ENCODE measurements around the gene UTS2R. TPM values are rescaled to one million over a fixed set of nuclear protein-coding genes. Genes with fewer than 3 reads are reported as not detected.
"Not testable (repeated sequence)": the region's sequence is repeated elsewhere in the genome, so short reads cannot be mapped to it uniquely, and the experiment has no call there.

Gene UTS2R
- total RNA-seq, 2 experiments from 2014 or later: not detected

DNA sequence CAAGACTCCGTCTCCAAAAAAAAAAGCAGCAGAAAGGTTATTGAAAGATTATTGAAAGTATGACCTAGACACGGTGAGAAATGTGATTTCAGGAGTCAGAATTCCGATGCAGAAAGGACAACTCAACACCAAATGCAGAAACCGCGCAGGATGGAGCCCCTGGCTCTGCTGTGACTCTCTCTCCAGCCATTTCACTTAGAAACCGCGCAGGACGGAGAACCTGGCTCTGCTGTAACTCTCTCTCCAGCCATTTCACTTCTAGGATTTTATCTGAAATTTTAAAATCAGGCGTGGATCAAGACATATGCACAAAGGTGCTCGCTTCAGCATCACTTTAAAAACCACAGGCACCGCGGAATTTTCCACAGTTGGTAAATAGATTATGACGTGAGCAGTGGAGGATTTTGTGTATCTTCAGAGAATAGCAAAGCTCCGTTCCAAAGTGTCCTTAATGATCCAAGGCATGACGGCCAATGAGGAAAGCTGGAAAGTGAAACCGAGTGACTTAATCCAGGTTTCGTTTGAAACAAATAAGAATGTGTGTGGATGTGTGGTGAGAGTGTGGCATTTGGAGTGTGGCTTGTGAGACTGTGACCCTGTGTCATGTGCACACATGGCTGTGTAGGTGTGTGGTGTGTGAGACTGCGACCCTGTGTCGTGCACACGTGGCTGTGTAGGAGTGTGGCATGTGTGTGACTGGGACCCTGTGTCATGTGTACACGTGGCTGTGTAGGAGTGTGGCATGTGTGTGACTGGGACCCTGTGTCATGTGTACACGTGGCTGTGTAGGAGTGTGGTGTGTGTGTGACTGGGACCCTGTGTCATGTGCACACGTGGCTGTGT, 9.5 kb downstream of the UTS2R start:
- H3K36me3 Mint-ChIP-seq: no peaks in the 10 kb centered on the region
- no peaks in the 10 kb centered on the region for H3K9me3 Mint-ChIP-seq
- POLR2A ChIA-PET: no interaction called here
- peaks cover 19% of the 10 kb centered on the region for H3K27me3 Mint-ChIP-seq
- H3K4me3 Mint-ChIP-seq: no peak overlapping the region
- H3K27ac Mint-ChIP-seq: no peak overlapping the region
- DNase-seq: no peak
- no peak for ATAC-seq (ENCODE audit: low read depth)
- no peaks in the 10 kb centered on the region for H3K4me1 Mint-ChIP-seq

DNA sequence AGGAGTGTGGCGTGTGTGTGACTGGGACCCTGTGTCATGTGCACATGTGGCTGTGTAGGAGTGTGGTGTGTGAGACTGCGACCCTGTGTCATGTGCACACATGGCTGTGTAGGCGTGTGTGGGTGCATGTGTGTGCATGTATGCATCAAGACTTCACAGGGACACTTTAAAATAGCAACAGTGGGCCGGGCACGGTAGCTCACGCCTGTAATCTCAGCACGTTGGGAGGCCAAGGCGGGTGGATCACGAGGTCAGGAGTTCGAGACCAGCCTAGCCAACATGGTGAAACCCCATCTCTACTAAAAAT, 10.1 kb downstream of the UTS2R start:
- POLR2A ChIA-PET; H3K4me1 Mint-ChIP-seq; ATAC-seq (ENCODE audit: low read depth); H3K9me3 Mint-ChIP-seq; H3K36me3 Mint-ChIP-seq; H3K4me3 Mint-ChIP-seq; DNase-seq; H3K27ac Mint-ChIP-seq: not testable (repeated sequence)
- peaks cover 18% of the 10 kb centered on the region for H3K27me3 Mint-ChIP-seq

DNA sequence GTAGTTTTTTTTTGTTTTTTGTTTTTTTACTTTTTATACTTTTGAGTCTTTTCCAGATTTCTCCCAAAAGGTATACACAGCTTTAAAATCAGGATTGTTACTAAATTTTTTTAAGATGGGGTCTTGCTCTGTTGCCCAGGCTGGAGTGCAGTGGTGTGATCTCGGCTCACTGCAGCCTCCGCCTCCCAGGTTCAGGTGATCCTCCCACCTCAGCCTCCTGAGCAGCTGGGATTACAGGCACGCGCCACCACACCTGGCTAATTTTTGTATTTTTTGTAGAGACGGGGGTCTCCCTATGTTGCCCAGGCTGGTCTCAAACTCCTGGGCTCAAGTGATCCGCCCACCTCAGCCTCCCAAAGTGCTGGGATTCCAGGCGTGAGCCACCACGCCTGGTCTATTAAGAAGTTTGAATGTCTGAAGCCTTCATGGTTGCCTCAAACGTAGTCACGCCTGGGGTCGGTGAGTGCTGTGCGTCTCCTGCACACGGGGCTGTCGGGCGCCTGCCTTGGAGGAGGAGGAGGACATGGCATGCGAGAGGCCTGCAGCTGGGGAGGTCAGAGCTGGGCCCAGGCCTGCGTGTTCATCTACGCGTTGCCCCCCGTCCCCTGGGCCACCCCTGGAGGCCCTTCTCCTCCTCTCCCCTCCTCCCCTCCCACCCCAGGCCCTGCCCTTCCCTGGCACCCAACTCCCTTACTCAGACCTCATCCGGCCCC, 10.8 kb downstream of the UTS2R start:
- POLR2A ChIA-PET: interaction anchor here (0.7 kb wide), 1 partner anchor 37 kb away, joined by 5 read pairs; no protein-coding TSS in a partner anchor
- not testable (repeated sequence) for H3K36me3 Mint-ChIP-seq, H3K9me3 Mint-ChIP-seq

DNA sequence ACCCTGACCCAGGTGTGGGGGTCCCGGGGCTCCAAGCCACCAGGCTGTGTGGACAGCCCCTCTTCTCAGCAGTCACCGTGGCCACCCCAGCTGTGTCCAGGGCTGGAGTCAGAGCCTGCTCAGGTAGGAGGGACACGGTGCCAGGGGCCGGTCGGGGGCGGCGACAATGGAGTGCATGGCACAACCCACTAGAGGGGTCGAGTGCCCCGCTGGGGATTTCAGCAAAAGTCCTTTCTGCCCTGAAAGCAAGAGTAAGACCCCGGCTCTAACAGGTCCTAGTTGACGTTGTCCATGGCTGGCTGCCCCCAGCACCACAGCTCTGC, 11.3 kb downstream of the UTS2R start:
- H3K27me3 Mint-ChIP-seq: peaks cover 11% of the 10 kb centered on the region
- no peak for ATAC-seq (ENCODE audit: low read depth)
- POLR2A ChIA-PET: no interaction called here
- H3K36me3 Mint-ChIP-seq: no peaks in the 10 kb centered on the region
- no peak for DNase-seq
- H3K9me3 Mint-ChIP-seq: no peaks in the 10 kb centered on the region
- no peak overlapping the region for H3K27ac Mint-ChIP-seq
- H3K4me1 Mint-ChIP-seq: no peaks in the 10 kb centered on the region
- H3K4me3 Mint-ChIP-seq: no peak overlapping the region

More for the DNA sequence above, 10.8 kb downstream of the UTS2R start:
- H3K27ac Mint-ChIP-seq; DNase-seq; ATAC-seq (ENCODE audit: low read depth); H3K4me1 Mint-ChIP-seq; H3K4me3 Mint-ChIP-seq: not testable (repeated sequence)
- H3K27me3 Mint-ChIP-seq: peaks cover 16% of the 10 kb centered on the region

DNA sequence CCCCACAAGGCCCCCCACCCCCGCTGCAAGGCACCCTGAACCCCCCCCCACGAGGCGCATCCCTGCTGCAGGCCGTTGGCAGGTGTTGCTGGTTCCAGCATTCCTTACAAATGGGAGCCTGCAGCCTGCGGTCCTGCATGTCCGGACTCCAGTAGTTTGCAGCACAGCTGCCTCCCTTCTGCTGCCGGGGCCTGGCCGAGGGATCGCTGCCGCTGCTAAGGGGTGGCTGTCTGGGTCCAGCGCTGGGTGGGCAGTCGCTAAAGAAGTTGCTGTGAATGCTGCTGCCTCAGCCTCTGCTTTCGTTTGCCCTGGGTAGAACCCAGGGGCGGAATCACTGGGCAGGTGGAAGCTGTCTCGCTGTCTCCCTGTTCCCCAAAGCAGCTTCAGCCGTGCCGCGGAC, 11.8 kb downstream of the UTS2R start:
- Mint-ChIP-seq H3K4me1 (no peaks in the 10 kb centered on the region), H3K9me3 (no peaks in the 10 kb centered on the region), H3K27me3 (peaks cover 11% of the 10 kb centered on the region), H3K4me3 (no peak overlapping the region), H3K27ac (no peak overlapping the region), H3K36me3 (no peaks in the 10 kb centered on the region)
- POLR2A ChIA-PET: no interaction called here
- DNase-seq (no peak), ATAC-seq (ENCODE audit: low read depth) (no peak)

DNA sequence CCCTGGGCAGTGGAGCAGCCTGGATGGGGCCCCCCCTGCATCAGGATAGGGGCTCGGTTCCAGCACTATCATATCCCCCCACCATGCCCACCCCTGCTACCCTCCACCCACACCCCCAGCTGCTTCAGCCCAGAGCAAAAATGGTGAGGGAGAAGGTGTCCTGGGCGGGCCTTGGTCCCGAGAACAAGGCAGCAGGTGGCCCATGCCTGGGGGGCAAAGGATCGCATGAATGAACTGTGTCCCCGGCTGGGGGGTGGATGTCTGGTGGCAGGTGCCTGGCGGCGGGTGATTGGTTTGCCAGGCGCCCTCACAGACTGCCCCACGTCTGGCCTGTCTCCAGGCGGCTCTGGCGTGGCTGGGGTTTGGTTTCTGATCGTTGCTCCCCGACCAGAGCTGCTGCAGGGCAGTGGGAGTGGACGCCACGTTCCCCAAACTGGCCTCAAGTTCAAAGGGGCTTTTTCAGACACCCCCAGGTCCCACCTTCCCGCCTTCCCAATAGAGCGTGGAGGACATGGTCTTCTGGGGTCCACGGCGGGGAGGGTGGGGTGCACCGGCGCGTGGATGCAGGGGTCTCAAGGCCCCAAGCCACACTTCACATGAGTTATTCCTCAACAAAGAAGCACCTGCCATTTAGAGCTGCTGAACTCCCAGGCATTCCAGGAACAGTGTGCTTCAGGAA, 12.6 kb downstream of the UTS2R start:
- Mint-ChIP-seq H3K4me1 (no peaks in the 10 kb centered on the region), H3K9me3 (no peaks in the 10 kb centered on the region), H3K27me3 (peaks cover 7% of the 10 kb centered on the region), H3K4me3 (no peak overlapping the region), H3K36me3 (no peaks in the 10 kb centered on the region), H3K27ac (no peak overlapping the region)
- POLR2A ChIA-PET: no interaction called here
- DNase-seq: no peak
- no peak for ATAC-seq (ENCODE audit: low read depth)

DNA sequence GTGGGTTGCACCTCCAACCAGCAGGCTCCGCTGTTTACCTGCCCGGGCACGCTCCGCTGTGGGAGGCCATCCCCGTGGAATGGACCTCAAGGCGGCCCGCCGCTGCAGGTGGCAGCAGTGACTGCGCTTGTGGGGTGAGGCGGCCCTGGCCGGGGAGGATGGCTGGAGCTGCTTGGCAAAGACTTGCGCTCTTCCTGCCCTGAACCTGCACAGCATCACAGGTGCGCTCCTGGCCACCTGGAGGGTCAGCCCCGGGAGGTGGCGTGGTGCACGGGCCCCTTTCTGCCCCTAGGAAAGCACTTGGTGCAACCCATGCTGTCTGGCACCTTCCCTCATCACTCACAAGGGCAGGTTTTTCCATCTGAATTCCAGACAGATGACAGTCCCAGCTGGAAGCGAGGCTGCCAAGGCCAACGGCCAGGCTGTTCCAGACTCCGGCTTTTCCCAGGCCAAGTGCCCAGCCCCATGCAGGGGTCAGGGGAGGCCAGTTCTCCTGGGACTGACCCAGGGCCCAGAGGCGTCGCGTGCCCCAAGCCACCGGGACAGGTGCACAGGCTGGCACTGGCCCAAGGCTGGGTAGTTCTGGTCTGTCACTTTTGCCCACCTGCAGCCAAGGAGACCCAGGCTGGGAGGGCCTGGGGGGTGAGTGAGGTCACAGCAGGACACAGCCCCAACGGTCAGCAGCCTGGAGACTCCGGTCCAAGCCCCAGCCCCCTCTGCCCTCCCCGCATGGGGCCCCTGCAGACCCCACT, 13.3 kb downstream of the UTS2R start:
- POLR2A ChIA-PET: no interaction called here
- ATAC-seq (ENCODE audit: low read depth): no peak
- no peaks in the 10 kb centered on the region for H3K4me1 Mint-ChIP-seq

DNA sequence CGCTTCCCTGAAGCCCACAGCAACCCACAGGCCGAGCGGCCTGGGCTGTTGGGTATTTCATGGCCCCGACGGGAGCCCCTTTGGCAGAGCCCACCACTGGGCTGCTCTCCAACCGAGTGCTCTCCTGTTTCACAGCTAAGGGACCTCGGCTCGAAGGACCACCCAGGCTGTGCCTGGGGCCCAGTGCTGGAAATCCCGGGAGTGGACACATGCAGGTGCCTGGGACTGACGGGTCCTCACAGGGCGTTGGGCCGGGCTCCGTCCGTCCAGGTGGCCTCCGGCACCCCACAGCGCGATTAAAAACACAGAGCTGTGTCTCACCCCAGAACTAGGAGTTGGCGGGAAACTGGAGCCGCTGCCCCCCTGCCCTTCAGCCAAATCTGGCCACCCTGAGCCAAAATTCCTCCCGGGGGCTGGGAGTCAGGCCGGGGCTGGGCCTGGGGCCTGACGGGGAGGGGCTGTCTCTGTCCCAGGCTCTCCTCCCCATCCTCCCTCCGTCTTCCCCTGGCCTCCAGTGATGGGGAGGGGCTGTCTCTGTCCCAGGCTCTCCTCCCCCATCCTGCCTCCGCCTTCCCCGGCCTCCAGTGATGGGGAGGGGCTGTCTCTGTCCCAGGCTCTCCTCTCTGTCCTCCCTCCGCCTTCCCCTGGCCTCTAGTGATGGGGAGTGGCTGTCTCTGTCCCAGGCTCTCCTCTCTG, 14.1 kb downstream of the UTS2R start:
- POLR2A ChIA-PET: no interaction called here
- H3K4me3 Mint-ChIP-seq: no peak overlapping the region
- no peak overlapping the region for H3K27ac Mint-ChIP-seq

More for the DNA sequence above, 13.3 kb downstream of the UTS2R start:
- H3K4me3 Mint-ChIP-seq: no peak overlapping the region
- H3K36me3 Mint-ChIP-seq: no peaks in the 10 kb centered on the region
- no peak for DNase-seq
- H3K9me3 Mint-ChIP-seq: no peaks in the 10 kb centered on the region
- peaks cover 5% of the 10 kb centered on the region for H3K27me3 Mint-ChIP-seq
- no peak overlapping the region for H3K27ac Mint-ChIP-seq

DNA sequence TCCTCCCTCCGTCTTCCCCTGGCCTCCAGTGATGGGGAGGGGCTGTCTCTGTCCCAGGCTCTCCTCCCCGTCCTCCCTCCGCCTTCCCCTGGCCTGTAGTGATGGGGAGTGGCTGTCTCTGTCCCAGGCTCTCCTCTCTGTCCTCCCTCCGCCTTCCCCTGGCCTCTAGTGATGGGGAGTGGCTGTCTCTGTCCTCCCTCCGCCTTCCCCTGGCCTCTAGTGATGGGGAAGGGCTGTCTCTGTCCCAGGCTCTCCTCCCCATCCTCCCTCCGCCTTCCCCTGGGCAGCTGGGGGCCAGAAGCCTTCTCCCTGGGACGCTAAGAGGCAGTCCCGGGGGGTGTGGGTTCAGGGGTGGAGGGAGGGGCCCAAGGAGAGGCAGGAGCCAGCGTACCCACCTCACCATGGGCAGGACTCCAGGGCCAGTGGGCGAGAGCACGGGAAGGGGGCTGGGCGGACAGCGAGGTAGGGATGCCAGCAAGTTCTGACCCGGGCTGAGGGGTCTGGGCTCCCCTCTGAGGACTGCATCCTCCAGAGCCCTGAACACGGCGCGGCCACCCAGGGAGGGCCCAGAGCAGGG, 14.8 kb downstream of the UTS2R start:
- no peaks in the 10 kb centered on the region for H3K36me3 Mint-ChIP-seq
- no peak overlapping the region for H3K4me3 Mint-ChIP-seq
- H3K4me1 Mint-ChIP-seq: no peaks in the 10 kb centered on the region
- H3K27me3 Mint-ChIP-seq: peaks cover 2% of the 10 kb centered on the region
- ATAC-seq (ENCODE audit: low read depth) (no peak), DNase-seq (no peak)
- no peak overlapping the region for H3K27ac Mint-ChIP-seq
- POLR2A ChIA-PET: no interaction called here
- no peaks in the 10 kb centered on the region for H3K9me3 Mint-ChIP-seq

More for the DNA sequence above, 14.1 kb downstream of the UTS2R start:
- ATAC-seq (ENCODE audit: low read depth) (no peak), DNase-seq (no peak)
- H3K36me3 Mint-ChIP-seq: no peaks in the 10 kb centered on the region
- peaks cover 2% of the 10 kb centered on the region for H3K27me3 Mint-ChIP-seq
- no peaks in the 10 kb centered on the region for H3K4me1 Mint-ChIP-seq
- no peaks in the 10 kb centered on the region for H3K9me3 Mint-ChIP-seq

DNA sequence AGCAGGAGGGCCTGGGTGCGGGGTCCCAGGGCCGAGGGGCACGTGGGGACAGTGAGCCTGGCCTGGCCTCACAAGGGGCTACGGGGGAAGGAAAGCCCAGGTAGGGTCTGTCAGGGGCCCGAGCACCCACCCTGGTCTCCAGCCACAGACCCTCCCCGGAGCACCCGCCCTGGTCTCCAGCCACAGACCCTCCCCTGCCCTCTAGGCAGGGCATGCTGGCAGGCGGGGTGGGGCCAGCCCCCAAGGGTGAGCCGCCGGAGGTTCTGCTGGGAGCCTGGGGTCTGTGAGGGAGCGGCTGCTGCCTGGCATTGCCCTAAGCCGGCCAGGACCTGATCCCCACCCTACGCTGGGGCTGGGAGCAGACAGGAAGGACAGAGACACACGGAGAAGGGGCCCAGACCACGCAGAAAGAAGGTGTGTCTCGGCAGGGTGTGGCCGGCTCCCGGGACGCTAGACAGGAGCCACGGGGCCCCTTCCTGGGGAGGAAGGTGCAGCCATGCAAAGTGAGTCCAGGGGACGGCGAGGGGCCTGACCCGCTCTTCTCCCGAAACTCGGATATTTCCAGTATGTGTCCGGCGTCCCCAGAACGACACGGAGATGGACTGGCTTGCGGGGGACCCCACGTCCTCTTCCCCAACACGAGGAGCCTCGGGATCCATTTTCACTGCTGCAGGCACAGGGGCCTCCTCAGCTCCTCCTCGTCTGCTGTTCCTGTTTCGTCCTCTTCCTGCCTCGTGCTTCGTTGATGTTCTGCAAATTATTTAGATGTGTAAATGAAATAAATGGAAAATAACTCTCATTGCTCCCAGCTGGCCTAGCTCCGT, 15.5 kb downstream of the UTS2R start:
- Mint-ChIP-seq H3K27ac (no peak overlapping the region), H3K4me1 (no peaks in the 10 kb centered on the region), H3K4me3 (no peak overlapping the region), H3K36me3 (no peaks in the 10 kb centered on the region), H3K9me3 (no peaks in the 10 kb centered on the region), H3K27me3 (peaks cover 2% of the 10 kb centered on the region)
- ATAC-seq (ENCODE audit: low read depth) (no peak), DNase-seq (no peak)
- POLR2A ChIA-PET: interaction anchor here (0.6 kb wide), 1 partner anchor 15 kb away, joined by 3 read pairs; no protein-coding TSS in a partner anchor

DNA sequence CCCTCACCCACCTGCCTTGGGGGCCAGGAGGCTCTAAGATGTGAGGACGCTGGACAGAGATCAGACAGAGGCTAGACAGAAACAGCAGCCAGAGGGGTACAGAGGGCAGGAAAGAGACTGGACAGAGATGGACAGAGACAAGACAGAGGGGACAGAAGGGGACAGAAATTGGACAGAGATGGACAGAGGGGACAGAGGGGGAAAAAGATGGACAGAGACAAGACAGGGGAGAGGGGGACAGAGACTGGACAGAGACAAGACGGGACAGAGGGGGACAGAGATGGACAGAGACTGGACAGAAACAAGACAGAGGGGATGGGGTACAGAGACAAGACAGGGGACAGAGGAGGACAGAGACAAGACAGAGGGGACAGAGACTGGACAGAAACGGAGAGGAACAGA, 16.1 kb downstream of the UTS2R start:
- Mint-ChIP-seq H3K27me3 (peaks cover 2% of the 10 kb centered on the region), H3K36me3 (no peaks in the 10 kb centered on the region), H3K4me1 (no peaks in the 10 kb centered on the region), H3K27ac (no peak overlapping the region), H3K9me3 (no peaks in the 10 kb centered on the region), H3K4me3 (no peak overlapping the region)
- ATAC-seq (ENCODE audit: low read depth): no peak
- no peak for DNase-seq
- POLR2A ChIA-PET: interaction anchor here (0.6 kb wide), 1 partner anchor 14 kb away, joined by 3 read pairs; no protein-coding TSS in a partner anchor
